Lower leg skin (tissue), 3 donors: Measurements from ENCODE around the gene MAST4.

ENCODE experiments used
- POLR2A ChIP-seq, 2 donors: fragments of 450-650 bp; IDR thresholded peaks; one replicate each; pipeline ENCODE4 v1.6.1; 2016 to 2017; ENCODE audit warnings: antibody characterized with exemption in 2 of 2, mild to moderate bottlenecking in 1 of 2, moderate library complexity in 1 of 2
- TF ChIP-seq, protein P1 (sequence below), 3 donors: fragments of 450-650 bp; IDR thresholded peaks; one replicate each; pipeline ENCODE4 v1.5.1; 2016; ENCODE audit warnings: antibody characterized with exemption in 3 of 3, mild to moderate bottlenecking in 3 of 3, moderate library complexity in 2 of 3

DNA sequence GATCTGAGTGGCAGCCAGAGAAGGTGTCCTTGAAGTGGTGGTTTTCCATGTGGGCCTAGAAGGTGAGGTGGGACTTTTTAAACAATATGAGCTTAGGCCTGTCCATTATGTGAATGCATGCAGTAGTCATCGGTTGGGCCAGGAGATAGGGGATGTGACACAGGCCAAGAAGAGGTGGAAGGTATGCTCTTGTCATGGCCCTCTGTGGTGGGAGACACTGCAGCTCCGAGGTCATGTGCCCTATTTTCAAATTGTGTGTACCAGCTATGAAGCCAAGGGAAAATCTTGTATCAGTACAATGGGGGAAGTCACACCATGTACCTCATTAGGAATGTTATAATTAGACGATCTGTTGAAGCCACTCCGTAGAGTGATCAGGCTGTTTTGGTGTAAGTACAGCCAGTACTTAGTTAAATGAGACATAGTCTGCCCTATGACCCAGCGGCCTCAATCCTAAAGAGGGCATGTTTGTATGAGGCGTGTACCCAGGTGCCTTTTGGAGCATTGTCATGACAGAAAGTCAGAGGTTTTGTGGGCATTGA, 280.1 kb downstream of the MAST4 start:
- TF ChIP-seq, protein P1, sequence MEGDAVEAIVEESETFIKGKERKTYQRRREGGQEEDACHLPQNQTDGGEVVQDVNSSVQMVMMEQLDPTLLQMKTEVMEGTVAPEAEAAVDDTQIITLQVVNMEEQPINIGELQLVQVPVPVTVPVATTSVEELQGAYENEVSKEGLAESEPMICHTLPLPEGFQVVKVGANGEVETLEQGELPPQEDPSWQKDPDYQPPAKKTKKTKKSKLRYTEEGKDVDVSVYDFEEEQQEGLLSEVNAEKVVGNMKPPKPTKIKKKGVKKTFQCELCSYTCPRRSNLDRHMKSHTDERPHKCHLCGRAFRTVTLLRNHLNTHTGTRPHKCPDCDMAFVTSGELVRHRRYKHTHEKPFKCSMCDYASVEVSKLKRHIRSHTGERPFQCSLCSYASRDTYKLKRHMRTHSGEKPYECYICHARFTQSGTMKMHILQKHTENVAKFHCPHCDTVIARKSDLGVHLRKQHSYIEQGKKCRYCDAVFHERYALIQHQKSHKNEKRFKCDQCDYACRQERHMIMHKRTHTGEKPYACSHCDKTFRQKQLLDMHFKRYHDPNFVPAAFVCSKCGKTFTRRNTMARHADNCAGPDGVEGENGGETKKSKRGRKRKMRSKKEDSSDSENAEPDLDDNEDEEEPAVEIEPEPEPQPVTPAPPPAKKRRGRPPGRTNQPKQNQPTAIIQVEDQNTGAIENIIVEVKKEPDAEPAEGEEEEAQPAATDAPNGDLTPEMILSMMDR (IDR thresholded peaks at IDR 0.05): no peak
- TF ChIP-seq POLR2A (IDR thresholded peaks at IDR 0.05): no peak
